ENCODE results near the gene SNED1. TPM values are rescaled to one million over a fixed set of nuclear protein-coding genes. Genes with fewer than 3 reads are reported as not detected.

SNED1 gene
- polyA plus RNA-seq, 1 donor (not counting 4 experiments of a cell fraction or from before 2014, with no cell fraction given) = 0.12 TPM

DNA sequence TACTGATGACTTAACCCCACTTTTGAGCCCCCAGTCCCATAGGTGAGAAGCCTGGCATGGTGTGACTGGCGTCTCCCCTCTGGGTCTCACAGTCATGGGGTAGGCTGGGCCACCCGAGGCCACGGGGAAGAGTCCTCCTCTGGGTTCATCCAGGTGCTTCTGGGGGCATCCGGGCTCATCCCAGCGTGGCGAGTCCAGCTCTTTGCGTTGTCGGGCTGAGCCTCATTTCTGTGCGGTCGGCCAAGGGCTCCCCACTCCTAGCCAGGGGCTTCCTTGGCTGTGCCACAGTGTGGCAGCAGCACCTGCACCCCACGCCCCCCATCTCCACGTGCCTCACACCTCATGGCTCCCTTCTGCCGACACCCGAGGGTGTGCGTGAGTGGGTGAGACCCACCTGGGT, 27.6 kb upstream of the SNED1 start:
- Histone ChIP-seq H3K9me1 (ENCODE audit: control insufficient read depth, extremely low read depth, insufficient read depth, low read length) (no peaks in the 10 kb centered on the region), H3K27ac (ENCODE audit: control insufficient read depth, insufficient read depth, low read length) (no peak overlapping the region), H3K4me2 (ENCODE audit: control insufficient read depth, extremely low read depth, insufficient read depth, low read depth, low read length) (no peak overlapping the region), H3K9me3 (ENCODE audit: control insufficient read depth, low read depth, low read length) (no peaks in the 10 kb centered on the region), H4K20me1 (ENCODE audit: control insufficient read depth, extremely low read depth, insufficient read depth, low read length) (no peaks in the 10 kb centered on the region), H3K4me3 (ENCODE audit: control insufficient read depth in 2 of 3, extremely low read depth in 1 of 3, insufficient read depth in 2 of 3, low read depth in 1 of 3, low read length in 3 of 3) (no peak overlapping the region), H3K27me3 (ENCODE audit: control insufficient read depth, extremely low read depth, insufficient read depth, low read length) (peaks cover 22% of the 10 kb centered on the region), H3K9ac (ENCODE audit: control insufficient read depth, extremely low read depth, insufficient read depth, low read length) (no peak overlapping the region), H2AFZ (ENCODE audit: control insufficient read depth, low read length) (no peak overlapping the region), H3K36me3 (ENCODE audit: control insufficient read depth in 2 of 2, extremely low read depth in 1 of 2, insufficient read depth in 2 of 2, low read length in 2 of 2) (no peaks in the 10 kb centered on the region), H3K79me2 (ENCODE audit: control insufficient read depth, insufficient read depth, low read length) (no peaks in the 10 kb centered on the region), H3K4me1 (ENCODE audit: control insufficient read depth, extremely low read depth, insufficient read depth, low read length) (no peaks in the 10 kb centered on the region)
- dilution Hi-C loops (cut with MboI; ENCODE audit: extremely low pct_ligation_motif_present, low sequenced_read_pairs) = no loop called here
- no peak for TF ChIP-seq EZH2 (IDR thresholded peaks at IDR 0.05; ENCODE audit: low read length)
- TF ChIP-seq, protein P1, sequence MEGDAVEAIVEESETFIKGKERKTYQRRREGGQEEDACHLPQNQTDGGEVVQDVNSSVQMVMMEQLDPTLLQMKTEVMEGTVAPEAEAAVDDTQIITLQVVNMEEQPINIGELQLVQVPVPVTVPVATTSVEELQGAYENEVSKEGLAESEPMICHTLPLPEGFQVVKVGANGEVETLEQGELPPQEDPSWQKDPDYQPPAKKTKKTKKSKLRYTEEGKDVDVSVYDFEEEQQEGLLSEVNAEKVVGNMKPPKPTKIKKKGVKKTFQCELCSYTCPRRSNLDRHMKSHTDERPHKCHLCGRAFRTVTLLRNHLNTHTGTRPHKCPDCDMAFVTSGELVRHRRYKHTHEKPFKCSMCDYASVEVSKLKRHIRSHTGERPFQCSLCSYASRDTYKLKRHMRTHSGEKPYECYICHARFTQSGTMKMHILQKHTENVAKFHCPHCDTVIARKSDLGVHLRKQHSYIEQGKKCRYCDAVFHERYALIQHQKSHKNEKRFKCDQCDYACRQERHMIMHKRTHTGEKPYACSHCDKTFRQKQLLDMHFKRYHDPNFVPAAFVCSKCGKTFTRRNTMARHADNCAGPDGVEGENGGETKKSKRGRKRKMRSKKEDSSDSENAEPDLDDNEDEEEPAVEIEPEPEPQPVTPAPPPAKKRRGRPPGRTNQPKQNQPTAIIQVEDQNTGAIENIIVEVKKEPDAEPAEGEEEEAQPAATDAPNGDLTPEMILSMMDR (optimal IDR thresholded peaks at IDR 0.05 in 1 of 3, IDR thresholded peaks at IDR 0.05 in 1 of 3, conservative IDR thresholded peaks at IDR 0.05 in 1 of 3; ENCODE audit: extremely low read depth in 1 of 3, insufficient read depth in 2 of 3, low read length in 3 of 3) = no peak
- DNase-seq (ENCODE audit: low read depth, low spot score) (no peak), FAIRE-seq (no peak)

DNA sequence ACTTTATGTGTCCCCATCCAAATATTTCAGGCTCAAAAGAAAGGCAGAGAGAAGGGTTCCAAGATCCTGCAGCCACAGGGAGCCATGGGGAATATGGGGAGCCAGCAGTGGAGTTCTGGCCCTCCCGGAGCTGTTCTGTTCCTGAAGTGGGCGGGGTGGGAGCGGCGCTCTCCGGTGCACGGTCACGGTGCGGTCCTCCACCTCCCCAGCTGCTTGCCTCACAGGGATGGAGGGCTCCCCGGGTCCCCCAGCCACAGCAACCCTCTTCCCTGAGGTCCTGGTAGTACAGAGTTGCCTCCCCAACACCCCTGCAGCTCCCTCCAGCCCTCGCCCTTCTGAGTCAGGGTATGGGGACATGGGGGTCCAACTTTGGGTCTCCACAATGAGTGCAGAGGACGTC, 26.2 kb upstream of the SNED1 start:
- no peaks in the 10 kb centered on the region for H3K9me3 ChIP-seq (ENCODE audit: control insufficient read depth, low read depth, low read length)
- no peaks in the 10 kb centered on the region for H3K9me1 ChIP-seq (ENCODE audit: control insufficient read depth, extremely low read depth, insufficient read depth, low read length)
- no peak overlapping the region for H3K27ac ChIP-seq (ENCODE audit: control insufficient read depth, insufficient read depth, low read length)
- no peaks in the 10 kb centered on the region for H3K79me2 ChIP-seq (ENCODE audit: control insufficient read depth, insufficient read depth, low read length)
- H4K20me1 ChIP-seq (ENCODE audit: control insufficient read depth, extremely low read depth, insufficient read depth, low read length) = no peaks in the 10 kb centered on the region
- H2AFZ ChIP-seq (ENCODE audit: control insufficient read depth, low read length) = no peak overlapping the region
- DNase-seq (ENCODE audit: low read depth, low spot score) (no peak), FAIRE-seq (no peak)
- peaks cover 22% of the 10 kb centered on the region for H3K27me3 ChIP-seq (ENCODE audit: control insufficient read depth, extremely low read depth, insufficient read depth, low read length)
- H3K9ac ChIP-seq (ENCODE audit: control insufficient read depth, extremely low read depth, insufficient read depth, low read length) = no peak overlapping the region
- dilution Hi-C loops (cut with MboI; ENCODE audit: extremely low pct_ligation_motif_present, low sequenced_read_pairs) = no loop called here
- no peaks in the 10 kb centered on the region for H3K4me1 ChIP-seq (ENCODE audit: control insufficient read depth, extremely low read depth, insufficient read depth, low read length)
- H3K36me3 ChIP-seq (ENCODE audit: control insufficient read depth in 2 of 2, extremely low read depth in 1 of 2, insufficient read depth in 2 of 2, low read length in 2 of 2) = no peaks in the 10 kb centered on the region
- no peak overlapping the region for H3K4me3 ChIP-seq (ENCODE audit: control insufficient read depth in 2 of 3, extremely low read depth in 1 of 3, insufficient read depth in 2 of 3, low read depth in 1 of 3, low read length in 3 of 3)
- no peak overlapping the region for H3K4me2 ChIP-seq (ENCODE audit: control insufficient read depth, extremely low read depth, insufficient read depth, low read depth, low read length)
- no peak for TF ChIP-seq EZH2 (IDR thresholded peaks at IDR 0.05; ENCODE audit: low read length)
- TF ChIP-seq, protein P1 (optimal IDR thresholded peaks at IDR 0.05 in 1 of 3, IDR thresholded peaks at IDR 0.05 in 1 of 3, conservative IDR thresholded peaks at IDR 0.05 in 1 of 3; ENCODE audit: extremely low read depth in 1 of 3, insufficient read depth in 2 of 3, low read length in 3 of 3) = no peak
